GM20000 (cell line): ENCODE measurements around the gene SYNPO2.
"Not testable (repeated sequence)": the region's sequence is repeated elsewhere in the genome, so short reads cannot be mapped to it uniquely, and the experiment has no call there.

Experiments
- DNase-seq: peaks from one replicate; pipeline ENCODE4 v3.0.0; 2012; ENCODE audit warnings: low spot score
- TF ChIP-seq, protein P1 (sequence below): IDR thresholded peaks from 2 replicates; pipeline ENCODE4 v1.5.1; 2012; ENCODE audit warnings: mild to moderate bottlenecking, control low read depth; ENCODE audit errors: extremely low read depth, missing control alignments

The SYNPO2 gene

DNA sequence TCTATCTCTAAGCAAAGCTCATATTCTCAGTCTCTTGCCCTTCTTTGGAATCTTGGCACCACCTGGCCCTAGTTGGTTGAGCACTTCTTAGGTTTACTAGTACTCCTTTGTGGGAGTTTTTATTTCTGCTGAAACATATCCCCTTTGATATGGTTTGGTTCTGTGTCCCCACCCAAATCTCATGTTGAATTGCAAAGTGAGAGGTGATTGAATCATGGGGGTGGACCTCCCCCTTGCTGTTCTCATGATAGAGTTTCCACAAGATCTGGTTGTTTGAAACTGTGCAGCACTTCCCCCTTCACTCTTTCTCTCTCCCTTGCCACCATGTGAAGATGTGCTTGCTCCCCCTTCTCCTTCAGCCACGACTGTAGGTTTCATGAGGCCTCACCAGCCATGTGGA lies 22.2 kb upstream of the SYNPO2 start:
- DNase-seq, result no peak
- TF ChIP-seq, protein P1, sequence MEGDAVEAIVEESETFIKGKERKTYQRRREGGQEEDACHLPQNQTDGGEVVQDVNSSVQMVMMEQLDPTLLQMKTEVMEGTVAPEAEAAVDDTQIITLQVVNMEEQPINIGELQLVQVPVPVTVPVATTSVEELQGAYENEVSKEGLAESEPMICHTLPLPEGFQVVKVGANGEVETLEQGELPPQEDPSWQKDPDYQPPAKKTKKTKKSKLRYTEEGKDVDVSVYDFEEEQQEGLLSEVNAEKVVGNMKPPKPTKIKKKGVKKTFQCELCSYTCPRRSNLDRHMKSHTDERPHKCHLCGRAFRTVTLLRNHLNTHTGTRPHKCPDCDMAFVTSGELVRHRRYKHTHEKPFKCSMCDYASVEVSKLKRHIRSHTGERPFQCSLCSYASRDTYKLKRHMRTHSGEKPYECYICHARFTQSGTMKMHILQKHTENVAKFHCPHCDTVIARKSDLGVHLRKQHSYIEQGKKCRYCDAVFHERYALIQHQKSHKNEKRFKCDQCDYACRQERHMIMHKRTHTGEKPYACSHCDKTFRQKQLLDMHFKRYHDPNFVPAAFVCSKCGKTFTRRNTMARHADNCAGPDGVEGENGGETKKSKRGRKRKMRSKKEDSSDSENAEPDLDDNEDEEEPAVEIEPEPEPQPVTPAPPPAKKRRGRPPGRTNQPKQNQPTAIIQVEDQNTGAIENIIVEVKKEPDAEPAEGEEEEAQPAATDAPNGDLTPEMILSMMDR, result no peak

DNA sequence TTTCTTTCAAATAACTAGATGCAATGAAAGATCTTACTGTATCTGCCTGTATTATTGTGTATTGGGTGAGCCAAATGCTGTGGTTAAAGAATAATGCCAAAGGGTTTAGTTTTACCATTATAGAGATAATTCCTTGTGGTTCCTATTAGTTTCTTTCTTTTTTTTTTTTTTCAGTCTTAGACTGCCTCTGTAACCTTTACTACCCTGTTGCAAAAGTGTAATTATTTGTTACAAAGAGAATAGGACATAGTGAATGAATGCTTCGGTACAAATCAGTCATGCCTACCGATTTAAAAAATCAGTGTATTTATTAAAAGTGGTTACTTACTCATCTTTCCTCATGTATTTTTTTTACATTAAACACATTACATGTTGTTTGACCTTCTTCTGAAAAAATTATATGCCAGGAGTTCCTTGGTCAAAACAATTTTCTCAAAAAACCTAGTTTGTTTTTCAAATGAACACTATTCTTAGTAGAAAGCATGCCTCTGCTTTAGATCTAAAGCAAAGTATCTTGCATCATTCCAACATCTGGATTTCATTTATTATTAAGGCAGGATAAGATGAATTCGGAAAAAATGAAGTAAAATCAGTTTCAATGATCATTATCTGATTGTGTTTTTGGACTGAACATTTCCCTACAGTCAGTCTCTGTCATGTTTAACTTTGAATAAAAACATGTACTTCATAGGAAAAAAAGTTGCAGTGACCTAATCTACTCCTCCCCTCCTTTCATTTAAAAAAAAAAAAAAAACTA lies 21.2 kb upstream of the SYNPO2 start:
- TF ChIP-seq, protein P1, result no peak
- no peak for DNase-seq

DNA sequence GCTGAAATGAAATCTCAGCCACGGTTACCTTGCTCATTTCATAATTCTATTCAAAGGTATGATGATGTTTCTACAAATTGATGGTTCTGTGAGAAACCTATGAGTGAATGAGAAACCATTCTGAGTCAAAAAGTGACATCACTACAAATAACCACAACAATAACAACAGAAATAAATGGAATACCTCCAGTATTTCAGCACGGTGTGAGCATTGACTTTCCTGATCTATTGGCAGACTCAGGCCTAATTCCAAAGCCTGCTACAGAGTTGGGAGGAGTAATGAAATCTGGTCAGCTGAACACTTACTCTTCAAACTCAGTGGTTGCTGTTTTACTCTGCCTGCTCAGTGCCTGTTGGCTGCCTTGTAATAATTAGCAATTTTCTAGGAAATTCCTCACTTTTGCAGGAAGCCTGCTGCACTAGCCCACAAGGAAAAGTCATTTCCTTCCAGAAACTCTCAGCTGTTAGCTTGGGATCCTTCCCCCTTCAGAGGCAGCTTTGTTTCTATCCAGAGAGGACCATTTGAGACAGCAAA lies 18.8 kb upstream of the SYNPO2 start:
- DNase-seq, result no peak
- TF ChIP-seq, protein P1, result no peak

DNA sequence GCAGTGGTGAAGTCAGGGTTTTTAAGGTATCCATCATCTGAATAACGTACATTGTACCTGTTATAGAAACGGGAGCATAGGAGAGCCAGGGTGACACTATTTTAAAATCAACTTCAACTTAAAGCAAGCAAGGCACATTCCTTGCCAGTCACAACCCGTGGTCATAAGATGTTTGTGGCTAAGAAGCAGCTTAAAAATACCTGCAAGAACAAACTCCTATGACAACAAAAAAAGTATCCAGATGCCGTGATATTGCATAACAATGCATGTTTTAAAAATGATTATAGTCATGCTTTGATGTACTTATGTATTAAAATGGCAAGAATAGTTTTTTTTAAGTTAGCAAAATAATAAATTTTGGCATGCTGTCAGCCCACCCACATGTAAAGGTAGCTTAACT lies 16.5 kb upstream of the SYNPO2 start:
- TF ChIP-seq, protein P1, result no peak

DNA sequence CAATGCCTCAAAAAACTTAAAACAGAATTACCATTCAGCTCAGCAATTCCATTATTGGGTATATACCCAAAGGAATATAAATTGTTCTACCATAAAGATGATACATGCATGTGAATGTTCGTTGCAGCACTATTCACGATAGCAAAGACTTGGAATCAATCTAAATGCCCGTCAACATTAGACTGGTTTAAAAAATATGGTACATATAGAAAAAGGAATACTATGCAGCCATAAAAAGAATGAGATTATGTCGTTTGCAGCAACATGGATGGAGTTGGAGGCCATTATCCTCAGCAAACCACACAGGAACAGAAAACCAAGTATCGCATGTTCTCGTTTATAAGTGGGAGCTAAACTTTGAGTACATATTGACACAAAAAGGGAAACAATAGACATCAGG lies 10.9 kb upstream of the SYNPO2 start:
- TF ChIP-seq, protein P1, result no peak
- no peak for DNase-seq

More for the DNA sequence above, 16.5 kb upstream of the SYNPO2 start:
- no peak for DNase-seq

DNA sequence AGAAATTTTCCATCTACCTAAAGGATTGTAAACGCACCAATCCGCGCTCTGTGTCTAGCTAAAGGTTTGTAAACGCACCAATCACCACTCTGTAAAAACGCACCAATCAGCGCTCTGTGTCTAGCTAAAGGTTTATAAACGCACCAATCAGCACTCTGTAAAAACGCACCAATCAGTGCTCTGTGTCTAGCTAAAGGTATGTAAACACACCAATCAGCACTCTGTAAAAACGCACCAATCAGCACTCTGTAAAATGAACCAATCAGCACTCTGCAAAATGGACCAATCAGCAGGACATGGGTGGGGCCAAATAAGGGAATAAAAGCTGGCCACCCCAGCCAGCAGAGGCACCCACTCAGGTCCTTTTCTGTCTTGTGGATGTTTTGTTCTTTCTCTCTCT lies 10.1 kb upstream of the SYNPO2 start:
- not testable (repeated sequence) for DNase-seq

DNA sequence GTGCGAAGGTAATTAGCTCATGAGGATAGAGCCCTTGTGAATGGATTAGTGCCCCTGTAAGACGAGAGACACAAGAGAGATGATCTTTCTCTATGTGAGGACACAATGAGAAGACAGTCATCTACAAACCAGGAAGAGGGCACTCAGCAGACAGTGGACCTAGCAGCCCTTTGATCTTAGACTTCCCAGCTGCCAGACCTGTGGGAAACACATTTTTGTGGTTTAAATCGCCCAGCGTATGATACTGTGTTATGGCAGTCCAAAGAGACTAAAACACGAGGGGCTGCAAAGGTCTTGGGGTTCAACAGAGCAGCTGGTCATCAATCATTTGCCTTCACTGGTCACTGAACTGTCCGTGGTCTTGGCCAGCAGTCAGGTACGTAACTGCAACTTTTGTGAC lies 9.2 kb upstream of the SYNPO2 start:
- TF ChIP-seq, protein P1, result no peak
- DNase-seq, result no peak
